Measurements from ENCODE around the gene RABL6.

DNA sequence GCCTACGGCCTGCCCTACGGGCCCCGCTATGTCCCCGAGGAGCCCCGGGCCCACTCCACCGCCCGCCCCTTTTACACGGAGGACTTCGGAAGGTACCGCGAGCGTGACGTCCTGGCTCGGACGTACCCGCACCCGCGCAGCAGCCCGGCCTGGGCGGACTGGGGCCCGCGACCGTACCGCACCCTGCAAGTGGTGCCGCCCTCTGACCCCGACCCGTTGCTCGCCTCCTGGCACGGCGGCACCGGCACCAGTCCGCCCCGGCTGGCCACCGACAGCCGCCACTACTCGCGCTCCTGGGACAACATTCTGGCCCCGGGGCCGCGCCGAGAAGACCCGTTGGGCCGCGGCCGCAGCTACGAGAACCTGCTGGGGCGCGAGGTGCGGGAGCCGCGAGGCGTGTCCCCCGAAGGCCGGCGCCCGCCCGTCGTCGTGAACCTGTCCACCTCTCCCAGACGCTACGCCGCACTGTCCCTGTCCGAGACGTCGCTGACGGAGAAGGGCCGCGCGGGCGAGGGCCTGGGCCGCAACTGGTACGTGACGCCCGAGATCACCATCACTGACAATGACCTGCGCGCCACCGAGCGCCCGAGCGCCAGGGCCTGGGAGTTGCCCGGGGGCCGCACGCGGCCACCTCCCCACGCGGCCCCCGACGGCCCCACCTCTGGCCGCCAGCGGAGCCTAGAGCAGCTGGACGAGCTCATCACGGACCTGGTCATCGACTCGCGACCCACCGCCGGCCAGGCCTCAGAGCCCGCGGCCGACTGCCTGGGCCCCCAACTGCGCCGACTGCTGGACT, 37.9 kb downstream of the RABL6 start:
- TF ChIP-seq, protein P1, sequence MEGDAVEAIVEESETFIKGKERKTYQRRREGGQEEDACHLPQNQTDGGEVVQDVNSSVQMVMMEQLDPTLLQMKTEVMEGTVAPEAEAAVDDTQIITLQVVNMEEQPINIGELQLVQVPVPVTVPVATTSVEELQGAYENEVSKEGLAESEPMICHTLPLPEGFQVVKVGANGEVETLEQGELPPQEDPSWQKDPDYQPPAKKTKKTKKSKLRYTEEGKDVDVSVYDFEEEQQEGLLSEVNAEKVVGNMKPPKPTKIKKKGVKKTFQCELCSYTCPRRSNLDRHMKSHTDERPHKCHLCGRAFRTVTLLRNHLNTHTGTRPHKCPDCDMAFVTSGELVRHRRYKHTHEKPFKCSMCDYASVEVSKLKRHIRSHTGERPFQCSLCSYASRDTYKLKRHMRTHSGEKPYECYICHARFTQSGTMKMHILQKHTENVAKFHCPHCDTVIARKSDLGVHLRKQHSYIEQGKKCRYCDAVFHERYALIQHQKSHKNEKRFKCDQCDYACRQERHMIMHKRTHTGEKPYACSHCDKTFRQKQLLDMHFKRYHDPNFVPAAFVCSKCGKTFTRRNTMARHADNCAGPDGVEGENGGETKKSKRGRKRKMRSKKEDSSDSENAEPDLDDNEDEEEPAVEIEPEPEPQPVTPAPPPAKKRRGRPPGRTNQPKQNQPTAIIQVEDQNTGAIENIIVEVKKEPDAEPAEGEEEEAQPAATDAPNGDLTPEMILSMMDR (conservative IDR thresholded peaks at IDR 0.05) = no peak
- no peak for TF ChIP-seq ZFX (IDR thresholded peaks at IDR 0.05)

Data from C4-2B (cell line).